Measurements from ENCODE around the gene ELMOD3.
"Not testable (repeated sequence)": the region's sequence is repeated elsewhere in the genome, so short reads cannot be mapped to it uniquely, and the experiment has no call there.

Gene ELMOD3

GRCh38 chr2:85423525-85423924, 69.0 kb downstream of the ELMOD3 start:
- DNase-seq (ENCODE audit: low read depth, low spot score), result no peak

DNA sequence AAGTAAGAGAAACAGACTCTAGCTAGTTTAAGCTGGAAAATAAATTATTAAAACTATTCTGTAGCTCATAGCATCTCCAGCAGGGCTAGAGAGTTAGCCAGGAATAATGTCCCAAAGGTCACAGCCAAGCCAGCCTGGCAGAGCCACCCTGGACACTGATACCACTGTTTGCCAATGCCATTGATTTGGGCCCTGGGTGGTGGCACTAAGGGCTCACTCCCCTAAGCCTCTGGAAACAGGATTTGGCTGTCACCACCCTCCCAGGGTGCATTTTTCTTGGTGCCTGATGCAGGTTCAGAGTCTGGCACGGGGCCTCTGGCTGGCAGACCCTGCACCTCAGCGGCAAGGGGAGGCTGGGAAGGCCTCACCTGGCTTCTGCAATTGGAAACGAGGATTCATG, 71.0 kb downstream of the ELMOD3 start:
- no peak for DNase-seq (ENCODE audit: low read depth, low spot score)

DNA sequence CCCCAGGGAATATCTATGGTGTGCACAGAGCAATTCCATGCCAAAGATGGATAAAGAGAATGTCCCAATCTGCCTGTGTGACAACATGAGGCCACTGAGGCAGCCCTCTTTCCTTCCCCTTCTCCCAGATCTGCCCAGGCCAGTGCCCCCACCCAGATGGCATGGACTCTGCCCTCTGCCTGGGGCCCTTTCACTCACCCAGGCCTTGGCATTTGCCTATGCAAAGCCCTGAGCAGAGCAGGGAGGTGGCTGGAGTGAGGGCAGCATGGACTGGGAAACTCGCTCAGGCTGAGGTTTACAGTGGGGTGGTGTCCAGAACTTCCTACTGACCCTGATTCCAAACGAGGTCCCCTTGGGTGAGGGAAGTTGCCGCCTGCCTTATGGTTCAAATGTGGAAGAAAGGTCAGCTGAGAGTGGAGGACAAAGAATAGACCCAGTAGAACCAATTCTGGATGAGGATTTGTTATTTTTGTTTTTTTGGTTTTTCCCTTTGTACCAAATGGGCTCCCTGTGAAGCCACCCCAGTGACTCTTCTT, 72.8 kb downstream of the ELMOD3 start:
- DNase-seq (ENCODE audit: low read depth, low spot score), result no peak

GRCh38 chr2:85428343-85428881, 73.8 kb downstream of the ELMOD3 start:
- no peak for DNase-seq (ENCODE audit: low read depth, low spot score)

- DNase-seq (ENCODE audit: low read depth, low spot score), result no peak
These were observed 74.8 kb downstream of the ELMOD3 start for GRCh38 chr2:85429213-85429923.

- DNase-seq (ENCODE audit: low read depth, low spot score), result no peak
These were observed 75.3 kb downstream of the ELMOD3 start for GRCh38 chr2:85429924-85430289.

DNA sequence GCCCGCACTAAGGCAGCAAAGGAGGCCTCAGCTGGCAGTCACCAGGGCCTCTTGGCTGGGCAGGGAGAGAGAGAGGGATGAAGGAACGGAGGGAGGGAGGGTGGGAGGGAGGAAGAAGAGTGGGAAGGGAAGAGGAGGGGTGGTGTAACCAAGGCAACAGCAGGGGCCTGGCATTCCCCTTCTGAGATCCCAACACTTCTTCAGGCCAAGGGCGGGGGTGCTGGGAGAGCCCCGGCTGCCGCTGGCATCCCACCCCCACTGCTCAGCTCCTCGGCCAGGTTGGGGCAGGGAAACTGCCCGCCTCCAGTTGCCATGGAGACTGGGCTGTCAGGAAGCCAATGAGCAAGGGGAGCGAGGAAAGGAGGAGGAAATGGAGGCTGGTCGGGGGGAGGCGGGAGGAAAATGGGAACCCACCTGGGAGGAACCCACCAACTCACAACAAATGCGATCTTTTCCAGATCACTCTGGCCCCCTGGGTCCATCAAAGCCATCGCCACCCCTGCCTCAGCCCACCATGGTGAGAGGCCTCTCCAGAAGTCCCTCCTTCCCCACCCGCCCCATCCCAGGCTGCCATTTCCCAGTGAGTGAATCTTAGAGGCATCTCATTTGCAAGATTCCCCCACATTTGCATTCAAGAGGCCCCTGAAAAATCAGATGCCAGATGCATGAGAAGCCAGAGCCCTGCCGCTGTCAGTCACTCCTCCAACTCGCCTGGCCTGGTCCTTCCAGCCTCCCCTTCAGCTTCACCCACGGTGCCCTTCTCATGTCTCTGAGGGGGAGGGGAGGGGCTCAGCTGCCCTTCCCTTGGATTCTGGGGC, 76.4 kb downstream of the ELMOD3 start:
- DNase-seq (ENCODE audit: low read depth, low spot score), result no peak

DNA sequence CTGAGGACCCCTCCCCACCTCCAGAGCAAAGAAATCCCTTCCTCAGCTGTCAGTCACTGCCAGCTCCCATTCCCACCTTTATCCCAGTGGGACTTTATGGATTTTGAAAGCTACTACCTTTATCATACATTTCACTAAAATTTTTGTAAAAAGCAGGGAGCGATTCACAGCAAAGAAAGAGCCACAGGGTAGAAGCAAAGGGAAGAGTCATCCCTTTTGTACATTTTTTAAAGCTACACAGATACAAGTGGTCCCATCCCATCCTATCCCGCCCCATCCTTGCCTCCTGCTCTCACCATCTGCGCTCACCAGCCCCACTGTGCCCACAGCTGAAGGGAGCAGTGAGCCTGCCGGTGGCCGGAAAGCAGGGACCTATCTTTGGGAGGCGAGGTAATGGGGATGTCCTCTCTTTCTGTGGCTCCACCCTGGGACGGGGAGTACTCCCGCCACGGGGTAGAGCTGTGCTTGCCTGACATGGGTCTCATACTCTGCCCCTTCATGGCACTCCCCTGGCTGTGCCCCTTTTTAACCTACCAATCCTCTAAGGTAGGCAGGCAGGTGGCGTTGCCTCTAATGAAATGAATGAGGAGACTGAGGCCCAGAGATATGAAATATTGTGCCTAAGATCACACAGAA, 77.1 kb downstream of the ELMOD3 start:
- DNase-seq (ENCODE audit: low read depth, low spot score), result no peak

DNA sequence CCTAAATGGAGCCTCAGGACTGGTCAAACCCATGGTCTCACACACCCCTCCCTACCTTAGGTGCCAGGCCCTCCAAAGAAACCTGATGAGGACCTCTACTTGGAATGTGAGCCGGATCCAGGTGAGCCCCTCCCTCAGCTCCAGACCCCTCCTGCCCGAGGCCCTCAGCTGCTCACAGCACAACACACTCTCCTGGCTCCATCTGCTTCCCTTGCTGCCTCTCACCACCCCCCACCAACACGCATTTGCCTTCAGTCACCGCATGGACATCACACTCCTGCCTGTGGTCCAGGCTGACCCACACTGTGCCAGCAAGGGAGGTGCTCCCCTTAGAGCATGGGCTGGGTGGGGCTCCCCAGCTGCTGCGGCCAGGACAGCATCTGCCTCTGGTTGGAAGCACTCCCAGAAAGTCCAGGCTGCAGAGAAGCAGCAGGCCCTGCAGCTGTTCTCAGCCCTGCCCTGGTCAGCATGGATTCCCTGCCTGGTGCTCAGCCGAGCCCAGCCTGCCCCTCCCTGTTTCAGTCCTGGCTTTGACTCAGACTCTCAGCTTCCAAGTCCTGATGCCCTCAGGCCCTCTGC, 79.0 kb downstream of the ELMOD3 start:
- no peak for DNase-seq (ENCODE audit: low read depth, low spot score)

DNA sequence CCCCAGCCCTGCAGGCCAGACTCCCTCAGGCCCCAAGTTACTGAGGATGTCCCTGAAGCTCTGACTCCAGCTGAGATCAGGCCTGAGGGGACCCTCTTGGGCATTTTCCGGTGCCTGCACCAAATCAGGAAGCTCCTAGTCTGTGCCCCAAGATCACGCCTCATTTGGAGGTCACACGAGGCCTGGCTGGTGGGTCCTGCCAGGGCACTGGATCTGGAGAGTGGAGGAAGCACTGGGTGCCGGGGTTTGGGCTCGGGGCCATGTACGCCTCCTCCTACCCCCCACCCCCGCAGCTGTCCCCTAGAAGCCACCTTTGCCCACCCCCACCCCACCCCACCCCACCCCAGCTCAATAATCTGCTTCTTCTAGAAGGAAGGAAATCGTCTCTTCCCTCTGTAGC, 80.1 kb downstream of the ELMOD3 start:
- no peak for DNase-seq (ENCODE audit: low read depth, low spot score)

DNA sequence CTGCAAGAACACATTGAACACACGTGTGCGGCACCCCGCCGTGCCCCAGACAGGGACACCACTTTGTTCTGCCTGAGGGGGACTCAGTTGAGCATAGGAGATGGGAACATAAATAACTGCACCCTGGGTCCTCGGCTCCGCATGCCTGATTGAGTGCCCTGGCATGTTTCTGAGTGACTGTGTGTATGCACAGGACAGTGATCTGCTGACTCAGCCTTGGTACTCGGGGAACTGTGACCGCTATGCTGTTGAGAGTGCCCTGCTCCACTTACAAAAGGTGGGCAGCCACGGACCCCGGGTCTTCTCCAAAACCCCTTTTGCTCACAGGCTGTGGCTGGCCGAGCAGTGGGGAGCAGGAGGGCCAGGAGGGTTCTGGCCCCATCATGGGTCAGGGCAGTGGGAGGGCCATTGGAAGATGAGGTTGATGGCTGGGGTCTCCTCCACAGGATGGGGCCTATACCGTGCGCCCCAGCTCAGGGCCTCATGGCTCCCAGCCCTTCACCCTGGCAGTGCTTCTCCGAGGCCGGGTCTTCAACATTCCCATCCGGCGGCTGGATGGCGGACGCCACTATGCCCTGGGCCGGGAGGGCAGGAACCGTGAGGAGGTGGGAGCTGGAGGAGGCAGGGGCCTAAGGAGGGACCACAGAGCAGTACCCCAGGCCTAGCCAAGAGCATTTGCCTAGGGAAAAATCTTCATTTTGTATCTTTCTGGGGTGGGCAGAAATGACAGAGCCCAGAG, 80.8 kb downstream of the ELMOD3 start:
- no peak for DNase-seq (ENCODE audit: low read depth, low spot score)

GRCh38 chr2:85435981-85436835, 81.6 kb downstream of the ELMOD3 start:
- DNase-seq (ENCODE audit: low read depth, low spot score), result no peak

DNA sequence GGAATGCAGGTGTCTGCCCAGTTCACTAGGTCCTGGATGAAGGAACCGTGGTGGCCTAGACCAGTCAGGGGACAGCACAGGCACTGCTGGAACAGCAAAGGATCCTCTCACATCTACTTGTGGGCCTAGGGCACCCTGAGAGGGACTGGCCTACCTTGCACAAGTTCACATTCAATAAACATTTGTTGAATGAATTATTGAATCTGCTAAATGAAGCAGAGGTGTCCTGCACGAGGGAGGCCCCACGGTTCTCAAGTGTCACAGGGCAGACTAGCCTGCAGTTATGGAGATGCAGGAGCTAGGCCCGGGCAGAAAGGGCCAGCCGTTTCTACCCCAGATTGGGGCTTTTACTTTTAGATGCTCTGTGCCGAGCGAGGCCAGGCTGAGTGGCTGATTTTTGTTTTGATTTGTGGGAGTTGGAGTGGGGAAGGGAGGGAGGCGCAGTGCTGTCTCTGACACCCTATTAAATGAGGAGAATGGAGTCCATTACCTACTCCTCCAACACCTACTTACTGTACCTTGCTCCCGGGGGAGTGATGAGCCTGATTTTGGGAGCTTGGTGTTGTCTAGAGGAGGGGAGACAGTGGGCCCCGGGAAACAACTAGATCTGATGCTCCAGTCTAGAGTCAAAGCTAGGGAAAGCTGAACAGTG, 82.4 kb downstream of the ELMOD3 start:
- no peak for DNase-seq (ENCODE audit: low read depth, low spot score)

GRCh38 chr2:85437488-85438200, 83.1 kb downstream of the ELMOD3 start:
- DNase-seq (ENCODE audit: low read depth, low spot score), result peak; percentile 45

DNA sequence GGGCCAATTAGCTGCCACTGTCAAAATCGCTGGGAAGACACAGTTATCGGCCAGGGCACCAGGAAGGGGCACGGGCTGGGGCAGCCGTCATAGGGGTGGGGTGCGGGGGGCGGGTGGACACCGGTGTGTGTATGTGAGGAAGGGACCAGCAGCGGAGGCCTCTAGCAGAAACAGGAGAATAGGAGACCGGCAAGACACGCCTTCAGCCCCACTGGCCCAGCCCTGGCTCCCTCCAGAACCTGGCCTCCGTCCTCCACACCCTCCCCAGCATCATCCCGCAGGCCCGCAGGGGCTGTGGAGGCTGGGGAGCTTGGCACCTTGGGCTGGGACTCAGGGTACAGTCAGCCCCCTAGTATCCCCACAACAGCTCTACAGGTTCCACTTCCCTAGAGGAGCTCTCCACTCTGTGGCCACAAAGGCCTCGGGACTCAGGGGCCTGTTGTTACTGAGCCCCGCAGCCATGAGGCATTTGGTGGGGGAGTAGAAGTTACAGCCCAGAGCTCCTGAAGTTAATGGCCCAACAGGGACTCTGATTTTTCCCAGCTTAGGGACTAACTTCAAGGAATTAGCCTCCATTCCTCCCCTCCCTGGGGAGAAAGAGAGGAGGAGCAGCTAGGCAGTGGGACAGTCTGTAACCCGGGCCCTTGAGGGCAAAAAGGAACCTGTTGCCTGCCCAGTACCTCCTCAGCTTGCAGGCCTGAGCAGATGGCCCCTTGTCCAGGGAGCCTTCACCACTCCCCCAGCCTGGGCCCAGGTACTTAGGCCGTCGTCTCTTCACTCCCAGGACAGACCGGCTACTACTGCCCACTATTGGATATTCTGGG, 83.8 kb downstream of the ELMOD3 start:
- DNase-seq (ENCODE audit: low read depth, low spot score), result no peak

DNA sequence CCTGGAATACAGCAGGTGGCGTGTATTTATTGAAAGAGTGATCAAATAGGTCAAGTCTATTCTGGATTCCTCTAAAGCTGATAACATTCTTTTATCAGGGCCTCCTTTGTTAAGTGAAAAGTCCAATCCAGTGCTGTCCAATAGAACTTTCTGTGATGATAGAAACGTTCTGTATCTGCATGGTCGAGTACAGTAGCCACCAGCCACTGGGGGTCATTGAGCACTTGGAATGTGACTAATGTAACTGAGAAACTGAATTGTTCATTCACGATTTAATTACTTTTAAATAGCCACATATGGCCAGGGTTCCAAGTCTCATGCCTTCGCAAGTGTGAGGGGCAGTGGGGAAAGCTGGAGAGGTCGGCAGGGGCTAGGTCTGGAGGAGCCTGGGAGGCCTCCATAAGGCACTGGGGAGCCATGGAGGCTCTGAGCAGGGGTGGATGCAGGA, 84.5 kb downstream of the ELMOD3 start:
- no peak for DNase-seq (ENCODE audit: low read depth, low spot score)

DNA sequence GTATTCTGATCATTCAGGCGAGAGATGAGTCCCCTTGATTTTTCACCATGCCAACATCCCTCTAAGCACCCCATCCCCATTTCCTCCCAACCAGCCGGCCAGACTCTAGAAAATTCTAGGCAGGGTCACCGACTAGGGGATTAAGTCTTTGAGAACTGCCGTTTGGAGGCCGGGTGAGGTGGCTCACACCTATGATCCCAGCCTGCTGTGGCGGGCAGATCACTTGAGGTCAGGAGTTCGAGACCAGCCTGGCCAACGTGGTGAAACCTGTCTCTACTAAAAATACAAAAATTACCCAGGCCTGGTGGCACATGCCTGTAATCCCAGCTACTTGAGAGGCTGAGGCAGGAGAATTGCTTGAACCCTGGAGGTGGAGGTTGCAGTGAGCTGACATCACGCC, 85.0 kb downstream of the ELMOD3 start:
- DNase-seq (ENCODE audit: low read depth, low spot score), result not testable (repeated sequence)

DNA sequence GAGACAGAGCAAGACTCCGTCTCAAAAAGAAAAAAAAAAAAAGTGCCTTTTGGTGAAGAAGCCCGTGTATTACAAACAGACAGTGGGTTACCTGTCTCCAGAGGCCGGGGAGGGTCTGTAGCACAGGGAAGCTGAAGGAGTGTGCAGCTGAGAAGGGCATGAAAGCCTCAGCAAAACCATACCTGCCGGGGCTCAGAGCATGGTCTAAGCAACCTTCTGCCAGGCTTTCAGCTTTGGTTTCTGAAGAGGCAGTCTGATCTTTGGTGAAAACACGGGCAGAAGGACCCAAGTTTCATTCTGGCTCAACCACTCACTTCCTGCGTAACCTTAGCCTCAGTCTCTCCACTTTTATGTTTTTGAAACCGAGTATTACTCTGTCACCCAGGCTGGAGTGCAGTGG, 85.4 kb downstream of the ELMOD3 start:
- no peak for DNase-seq (ENCODE audit: low read depth, low spot score)

All from activated CD4-positive, CD25-positive, alpha-beta regulatory T cell treated with anti-CD3 and anti-CD28 coated beads, Interleukin-2, amount 50 U/mL, for 16 hours (primary cell).